Activated T-helper 2 cell treated with anti-CD3 and anti-CD28 coated beads, Interferon-gamma antibody, Interleukin-2, Interleukin-4, amounts not matched to agents 10 μg/mL and 5 μg/mL and 100 μg/mL, durations not matched to agents 14 hours and 24 hours and 36 hours (primary cell): ENCODE measurements around the gene ARL14. TPM values are rescaled to one million over a fixed set of nuclear protein-coding genes. Genes with fewer than 3 reads are reported as not detected.

ENCODE experiments used
- DNase-seq: peaks from one replicate; pipeline ENCODE4 v3.0.0; 2021; ENCODE audit warnings: low spot score
- H3K27ac Mint-ChIP-seq: one replicate; pipeline ENCODE4 v1.8.0; 2021; ENCODE audit warnings: mixed read lengths
- H3K27me3 Mint-ChIP-seq: one replicate; pipeline ENCODE4 v1.8.0; 2021; ENCODE audit warnings: low read depth, mixed read lengths
- H3K36me3 Mint-ChIP-seq: one replicate; pipeline ENCODE4 v1.8.0; 2021; ENCODE audit warnings: low read depth, mixed read lengths
- H3K4me1 Mint-ChIP-seq: one replicate; pipeline ENCODE4 v1.8.0; 2021; ENCODE audit warnings: low read depth, mixed read lengths
- H3K4me3 Mint-ChIP-seq: one replicate; pipeline ENCODE4 v1.8.0; 2021; ENCODE audit warnings: low read depth, mild to moderate bottlenecking, moderate library complexity, mixed read lengths
- H3K9me3 Mint-ChIP-seq: one replicate; pipeline ENCODE4 v1.8.0; 2021; ENCODE audit warnings: mixed read lengths
- intact Hi-C: fragments of 100-400 bp; cut with micrococcal nuclease; formaldehyde crosslinking; loops from one replicate; pipeline ENCODE4 v1.15.1; 2023
- total RNA-seq: library from RNA; stranded (reverse); gene quantifications from 2 replicates; pipeline ENCODE4 v1.2.3, GENCODE V29; 2022

The ARL14 gene
- total RNA-seq, 1 donor from 2014 or later = not detected

- H3K27ac Mint-ChIP-seq = no peak overlapping the region
- DNase-seq = no peak
- no peaks in the 10 kb centered on the region for H3K9me3 Mint-ChIP-seq
- H3K4me3 Mint-ChIP-seq = no peak overlapping the region
- intact Hi-C loops = loop anchor here (1.0 kb wide), 1 partner anchor 255 kb away; no protein-coding TSS in a partner anchor
- H3K36me3 Mint-ChIP-seq = no peaks in the 10 kb centered on the region
- H3K27me3 Mint-ChIP-seq = no peaks in the 10 kb centered on the region
- H3K4me1 Mint-ChIP-seq = no peaks in the 10 kb centered on the region
Observed at GRCh38 chr3:160686955-160687535, 10.1 kb downstream of the ARL14 start.

DNA sequence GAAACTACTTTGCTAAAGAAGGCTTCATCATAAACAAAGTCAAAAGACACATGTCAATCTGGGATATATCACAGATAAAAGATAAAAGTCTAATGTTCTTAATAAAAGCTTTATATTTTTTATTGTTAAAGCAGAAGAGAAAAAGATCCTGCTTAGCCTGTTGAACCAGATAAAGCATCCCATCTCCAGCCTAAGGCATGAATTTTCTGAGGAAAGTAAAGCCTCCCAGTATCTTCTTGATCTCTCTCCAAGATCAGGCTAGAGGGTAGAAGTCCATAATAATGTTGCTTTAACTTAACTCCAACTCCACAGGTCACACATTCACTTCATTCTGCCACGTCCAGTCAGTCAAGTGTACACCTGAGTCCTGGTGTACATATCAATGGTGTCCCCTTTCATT is 14.2 kb downstream of the ARL14 start:
- intact Hi-C loops = no loop called here
- Mint-ChIP-seq H3K27me3 (no peaks in the 10 kb centered on the region), H3K9me3 (no peaks in the 10 kb centered on the region), H3K27ac (no peak overlapping the region), H3K4me3 (no peak overlapping the region), H3K36me3 (no peaks in the 10 kb centered on the region), H3K4me1 (no peaks in the 10 kb centered on the region)
- no peak for DNase-seq

DNA sequence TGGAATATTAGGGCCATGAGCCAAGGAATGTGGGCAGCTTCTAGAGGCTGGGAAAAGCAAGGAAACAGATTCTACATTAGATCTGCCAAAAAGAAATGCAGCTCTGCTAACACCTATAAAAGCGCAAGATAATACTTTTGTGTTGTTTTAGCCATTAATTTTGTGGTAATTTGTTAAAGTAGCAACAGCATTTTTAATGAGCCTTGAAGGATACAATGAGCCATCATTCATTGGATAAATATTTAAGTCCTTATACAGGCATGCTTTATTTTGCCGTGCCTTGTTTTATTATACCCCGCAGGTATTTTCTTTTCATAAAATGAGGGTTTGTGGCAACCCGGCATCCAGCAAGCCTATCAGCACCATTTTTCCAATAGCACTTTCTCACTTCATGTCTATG is 15.0 kb downstream of the ARL14 start:
- Mint-ChIP-seq H3K27ac (no peak overlapping the region), H3K36me3 (no peaks in the 10 kb centered on the region), H3K4me1 (no peaks in the 10 kb centered on the region), H3K27me3 (no peaks in the 10 kb centered on the region), H3K9me3 (no peaks in the 10 kb centered on the region), H3K4me3 (no peak overlapping the region)
- DNase-seq = no peak
- intact Hi-C loops = no loop called here

GRCh38 chr3:160693191-160693590 is 16.2 kb downstream of the ARL14 start:
- H3K9me3 Mint-ChIP-seq = no peaks in the 10 kb centered on the region
- peaks cover 4% of the 10 kb centered on the region for H3K4me1 Mint-ChIP-seq
- no peak overlapping the region for H3K4me3 Mint-ChIP-seq
- no peaks in the 10 kb centered on the region for H3K36me3 Mint-ChIP-seq
- no peak overlapping the region for H3K27ac Mint-ChIP-seq
- H3K27me3 Mint-ChIP-seq = no peaks in the 10 kb centered on the region
- no peak for DNase-seq
- intact Hi-C loops = no loop called here

DNA sequence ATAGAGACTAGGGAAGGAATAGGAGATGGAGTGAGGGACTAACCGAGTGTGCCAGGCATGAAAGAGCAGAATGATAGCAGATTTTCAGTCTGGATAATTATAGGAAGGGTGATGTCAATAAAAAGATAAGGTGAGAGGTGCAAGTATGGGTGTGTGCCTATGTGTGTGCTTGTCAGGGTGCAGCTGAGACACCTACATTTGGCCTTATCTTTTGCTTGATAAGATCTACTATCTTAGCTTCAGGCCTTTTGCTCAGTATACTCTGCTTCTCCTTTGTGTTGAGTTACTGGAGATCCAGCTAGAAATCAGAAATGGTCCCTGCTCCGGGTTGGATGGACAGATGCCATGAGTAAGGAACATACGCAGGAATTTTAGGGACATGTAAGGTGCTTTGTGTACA is 17.4 kb downstream of the ARL14 start:
- Mint-ChIP-seq H3K9me3 (no peaks in the 10 kb centered on the region), H3K27ac (no peak overlapping the region), H3K4me3 (no peak overlapping the region), H3K36me3 (no peaks in the 10 kb centered on the region), H3K27me3 (no peaks in the 10 kb centered on the region), H3K4me1 (peaks cover 4% of the 10 kb centered on the region)
- no peak for DNase-seq
- intact Hi-C loops = no loop called here

GRCh38 chr3:160695003-160695402 is 18.0 kb downstream of the ARL14 start:
- H3K27ac Mint-ChIP-seq = no peak overlapping the region

DNA sequence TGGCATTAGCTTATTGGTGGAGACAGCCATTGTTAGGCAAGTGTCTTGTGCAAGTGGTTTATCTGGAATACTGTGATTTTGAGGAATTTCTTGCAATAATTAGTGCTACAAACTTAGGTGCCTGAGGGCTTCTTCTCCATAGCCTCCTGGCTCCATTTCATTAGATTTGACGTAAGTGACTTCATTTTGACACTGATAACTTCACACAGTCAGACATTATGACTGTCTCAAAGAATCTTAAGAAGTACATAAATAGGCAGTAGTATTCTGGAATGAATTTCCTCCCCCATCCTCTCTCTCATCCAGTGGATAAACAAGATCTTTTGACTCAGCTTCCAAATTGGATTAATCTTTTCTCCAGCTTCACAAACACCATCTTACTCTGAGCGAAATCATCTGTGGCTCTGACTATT is 19.0 kb downstream of the ARL14 start:
- H3K27ac Mint-ChIP-seq = no peak overlapping the region
- no peak for DNase-seq
- peaks cover 4% of the 10 kb centered on the region for H3K4me1 Mint-ChIP-seq
- no peaks in the 10 kb centered on the region for H3K36me3 Mint-ChIP-seq
- H3K27me3 Mint-ChIP-seq = peaks cover 7% of the 10 kb centered on the region
- no peak overlapping the region for H3K4me3 Mint-ChIP-seq
- intact Hi-C loops = no loop called here
- H3K9me3 Mint-ChIP-seq = no peaks in the 10 kb centered on the region

More at GRCh38 chr3:160695003-160695402, 18.0 kb downstream of the ARL14 start:
- Mint-ChIP-seq H3K4me3 (no peak overlapping the region), H3K9me3 (no peaks in the 10 kb centered on the region), H3K4me1 (peaks cover 4% of the 10 kb centered on the region), H3K27me3 (peaks cover 3% of the 10 kb centered on the region), H3K36me3 (no peaks in the 10 kb centered on the region)
- no peak for DNase-seq
- intact Hi-C loops = no loop called here

DNA sequence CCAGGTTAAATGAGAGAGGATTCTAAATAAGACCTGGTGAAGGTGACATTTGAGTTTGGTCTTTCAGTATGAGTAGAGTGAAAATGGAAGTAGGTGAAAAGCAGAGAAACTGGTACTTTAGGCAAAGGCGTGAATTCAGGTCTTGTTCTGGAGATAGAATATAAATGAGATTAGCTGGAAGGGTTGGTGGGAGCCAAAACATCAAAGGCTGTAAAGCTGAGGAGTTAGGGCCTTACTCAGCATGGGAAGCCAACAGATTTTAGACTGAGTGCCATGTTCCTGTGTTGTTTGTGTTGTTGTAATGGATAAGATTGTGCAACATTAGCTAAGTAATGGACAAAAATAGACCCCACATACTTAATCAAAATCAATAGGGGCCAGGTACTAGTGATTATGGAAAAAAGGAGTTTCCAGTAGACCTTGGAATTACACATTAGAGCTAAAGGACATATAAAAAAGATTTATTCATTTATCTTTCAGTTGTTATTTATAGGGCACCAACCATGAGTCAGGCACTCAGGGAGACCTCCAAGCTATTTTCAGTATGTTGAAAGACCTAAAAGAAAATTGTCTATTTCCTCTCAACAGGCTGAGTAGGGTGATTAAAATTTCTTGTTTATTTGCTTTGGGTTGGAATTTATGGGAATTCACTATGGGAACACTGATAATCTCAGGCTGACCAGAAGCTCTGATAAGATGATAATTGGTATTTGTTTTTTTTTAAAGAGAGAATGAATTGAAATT is 20.8 kb downstream of the ARL14 start:
- H3K36me3 Mint-ChIP-seq = no peaks in the 10 kb centered on the region
- peaks cover 11% of the 10 kb centered on the region for H3K27me3 Mint-ChIP-seq
- H3K4me1 Mint-ChIP-seq = peaks cover 4% of the 10 kb centered on the region
- DNase-seq = no peak
- no peaks in the 10 kb centered on the region for H3K9me3 Mint-ChIP-seq
- intact Hi-C loops = no loop called here
- no peak overlapping the region for H3K27ac Mint-ChIP-seq
- H3K4me3 Mint-ChIP-seq = no peak overlapping the region

DNA sequence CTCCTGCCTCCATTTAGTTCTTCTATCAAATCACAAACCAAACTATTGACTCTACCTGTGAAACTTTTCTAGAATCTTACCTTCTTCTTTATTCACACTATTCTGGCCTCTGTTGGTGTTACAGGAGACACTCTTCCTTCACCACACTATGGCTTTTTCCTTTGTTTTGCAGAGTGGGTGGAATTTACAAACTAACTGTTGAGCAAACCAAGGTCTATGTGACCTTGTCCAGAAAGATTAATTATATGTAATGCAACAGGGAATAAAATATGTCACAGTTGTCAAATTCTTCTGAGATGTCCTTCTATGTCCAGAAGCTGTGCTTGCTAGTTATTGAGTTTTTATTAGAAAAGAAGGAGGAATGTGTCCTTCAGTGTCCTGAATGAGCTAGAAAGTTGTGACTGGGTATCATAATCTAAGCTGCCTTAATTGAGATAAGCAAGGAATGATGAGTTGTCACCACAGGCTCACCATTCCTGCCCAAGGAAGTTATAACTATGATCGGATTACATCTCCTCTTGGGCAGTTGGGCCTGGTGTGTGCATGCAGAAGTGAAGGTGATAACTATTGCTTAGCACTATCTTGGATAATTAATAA is 21.7 kb downstream of the ARL14 start:
- H3K27me3 Mint-ChIP-seq = peaks cover 12% of the 10 kb centered on the region
- intact Hi-C loops = no loop called here

GRCh38 chr3:160701490-160701889 is 24.5 kb downstream of the ARL14 start:
- H3K27ac Mint-ChIP-seq = no peak overlapping the region
- H3K4me1 Mint-ChIP-seq = peaks cover 4% of the 10 kb centered on the region
- no peaks in the 10 kb centered on the region for H3K36me3 Mint-ChIP-seq
- H3K27me3 Mint-ChIP-seq = peaks cover 20% of the 10 kb centered on the region
- no peak for DNase-seq
- H3K4me3 Mint-ChIP-seq = no peak overlapping the region
- H3K9me3 Mint-ChIP-seq = no peaks in the 10 kb centered on the region
- intact Hi-C loops = no loop called here

More for the DNA sequence above, 21.7 kb downstream of the ARL14 start:
- no peak overlapping the region for H3K27ac Mint-ChIP-seq
- H3K36me3 Mint-ChIP-seq = no peaks in the 10 kb centered on the region
- H3K4me3 Mint-ChIP-seq = no peak overlapping the region
- H3K9me3 Mint-ChIP-seq = no peaks in the 10 kb centered on the region
- peaks cover 4% of the 10 kb centered on the region for H3K4me1 Mint-ChIP-seq
- no peak for DNase-seq

DNA sequence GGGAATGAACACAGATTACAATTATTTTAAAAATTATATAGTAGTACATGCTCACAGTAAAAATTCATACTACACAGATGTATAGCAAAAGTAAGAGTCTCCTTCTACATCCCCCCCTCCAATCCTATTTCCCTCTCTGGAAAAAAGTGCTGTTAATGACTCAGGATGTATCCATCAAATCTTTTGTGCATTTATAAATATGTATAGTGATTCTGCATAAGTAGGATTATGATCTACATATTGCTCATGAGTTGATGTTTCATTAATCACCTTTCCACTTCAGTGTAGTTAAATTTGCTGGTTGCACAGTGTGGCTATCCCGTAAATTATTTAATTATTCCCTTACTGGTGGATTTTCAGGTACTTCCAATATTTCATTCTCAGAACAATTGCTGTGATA is 25.3 kb downstream of the ARL14 start:
- no peaks in the 10 kb centered on the region for H3K9me3 Mint-ChIP-seq
- no peak for DNase-seq
- H3K36me3 Mint-ChIP-seq = no peaks in the 10 kb centered on the region
- intact Hi-C loops = no loop called here
- H3K4me1 Mint-ChIP-seq = peaks cover 4% of the 10 kb centered on the region
- H3K4me3 Mint-ChIP-seq = no peak overlapping the region
- H3K27me3 Mint-ChIP-seq = peaks cover 23% of the 10 kb centered on the region
- no peak overlapping the region for H3K27ac Mint-ChIP-seq

- Mint-ChIP-seq H3K9me3 (no peaks in the 10 kb centered on the region), H3K4me3 (no peak overlapping the region), H3K27me3 (peaks cover 33% of the 10 kb centered on the region), H3K4me1 (no peaks in the 10 kb centered on the region), H3K36me3 (no peaks in the 10 kb centered on the region), H3K27ac (no peak overlapping the region)
- no peak for DNase-seq
- intact Hi-C loops = no loop called here
Observed at GRCh38 chr3:160703974-160704373, 27.0 kb downstream of the ARL14 start.

GRCh38 chr3:160707187-160707794 is 30.3 kb downstream of the ARL14 start:
- intact Hi-C loops = loop anchor here (1.0 to 5.0 kb wide), 3 partner anchors 235 to 715 kb away; no protein-coding TSS in a partner anchor
- no peak for DNase-seq
- H3K4me3 Mint-ChIP-seq = no peak overlapping the region
- H3K9me3 Mint-ChIP-seq = no peaks in the 10 kb centered on the region
- H3K4me1 Mint-ChIP-seq = no peaks in the 10 kb centered on the region
- H3K27me3 Mint-ChIP-seq = peaks cover 33% of the 10 kb centered on the region
- no peaks in the 10 kb centered on the region for H3K36me3 Mint-ChIP-seq
- no peak overlapping the region for H3K27ac Mint-ChIP-seq
